A549 (cell line): ENCODE data around the gene HELT.
"Not testable (repeated sequence)": the region's sequence is repeated elsewhere in the genome, so short reads cannot be mapped to it uniquely, and the experiment has no call there.

ENCODE experiments used
- ATOH8 ChIP-seq: fragments of 250-450 bp; sonication (Bioruptor Pico); IDR thresholded peaks from 2 replicates; pipeline ENCODE4 v1.5.0; 2020; ENCODE audit warnings: low read depth, mild to moderate bottlenecking, moderate library complexity
- E2F6 ChIP-seq: IDR thresholded peaks from 2 replicates; pipeline ENCODE4 v1.6.1; 2012; ENCODE audit warnings: low read depth, borderline replicate concordance
- EP300 ChIP-seq, 2 experiments: fragments of >200 bp; sonication (Bioruptor Twin); formaldehyde crosslinking; IDR thresholded peaks; 2 replicates in 1 of 2; 3 replicates in 1 of 2; pipeline ENCODE4 v1.6.1; 2016 to 2017
- ESRRA ChIP-seq: fragments of 150-350 bp; IDR thresholded peaks from 2 replicates; pipeline ENCODE4 v1.6.1; 2014; ENCODE audit warnings: mild to moderate bottlenecking, low read length, borderline replicate concordance
- GATA3 ChIP-seq: IDR thresholded peaks from 2 replicates; pipeline ENCODE4 v1.6.1; 2012; ENCODE audit warnings: borderline replicate concordance
- HOXB13 ChIP-seq: fragments of 250-450 bp; sonication (Bioruptor Pico); IDR thresholded peaks from 2 replicates; pipeline ENCODE4 v1.5.0; 2020; ENCODE audit warnings: low read depth, mild to moderate bottlenecking, moderate library complexity
- JUN ChIP-seq, 2 experiments: fragments of >200 bp; sonication (Bioruptor Twin); formaldehyde crosslinking; IDR thresholded peaks; 2 replicates in 1 of 2; 3 replicates in 1 of 2; pipeline ENCODE4 v1.6.1; 2016 to 2017
- JUNB ChIP-seq: fragments of >200 bp; sonication (Bioruptor Twin); formaldehyde crosslinking; IDR thresholded peaks from 2 replicates; pipeline ENCODE4 v1.6.1; 2016
- NFE2L2 ChIP-seq: fragments of 150-350 bp; conservative IDR thresholded peaks from 2 replicates; pipeline ENCODE4 v1.6.1; 2014; ENCODE audit warnings: low read length
- POLR2A ChIP-seq: IDR thresholded peaks from 2 replicates; pipeline ENCODE4 v1.6.1; 2012; ENCODE audit warnings: mild to moderate bottlenecking, low read length
- TF ChIP-seq, protein P1 (sequence below): fragments of >200 bp; sonication (Bioruptor Twin); formaldehyde crosslinking; IDR thresholded peaks from 3 replicates; pipeline ENCODE4 v1.5.1; 2016
- TF ChIP-seq, protein P2 (sequence below): IDR thresholded peaks from 2 replicates; pipeline ENCODE4 v1.6.1; 2012
- TF ChIP-seq, protein P3 (sequence below): IDR thresholded peaks from 2 replicates; pipeline ENCODE4 v1.6.1; 2012

DNA sequence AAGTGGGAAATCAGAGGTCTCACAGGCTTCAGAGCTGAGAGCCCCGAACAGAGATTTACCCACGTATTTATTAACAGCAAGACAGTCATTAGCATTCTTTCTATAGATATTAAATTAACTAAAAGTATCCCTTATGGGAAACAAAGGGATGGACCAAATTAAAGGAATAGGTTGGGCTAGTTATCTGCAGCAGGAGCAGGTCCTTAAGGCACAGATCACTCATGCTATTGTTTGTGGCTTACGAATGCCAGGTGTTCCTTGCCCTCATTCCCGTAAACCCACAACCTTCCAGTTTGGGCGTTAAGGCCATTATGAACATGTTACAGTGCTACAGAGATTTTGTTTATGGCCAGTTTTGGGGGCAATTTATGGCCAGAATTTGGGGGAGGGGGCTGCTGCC lies 33.0 kb downstream of the HELT start:
- TF ChIP-seq GATA3; JUN (IDR thresholded peaks at IDR 0.05); JUNB; E2F6; EP300 (IDR thresholded peaks at IDR 0.05); ESRRA; NFE2L2; POLR2A; ATOH8 (CRISPR knock-in tag); HOXB13 (CRISPR knock-in tag): not testable (repeated sequence)
- TF ChIP-seq, protein P1, sequence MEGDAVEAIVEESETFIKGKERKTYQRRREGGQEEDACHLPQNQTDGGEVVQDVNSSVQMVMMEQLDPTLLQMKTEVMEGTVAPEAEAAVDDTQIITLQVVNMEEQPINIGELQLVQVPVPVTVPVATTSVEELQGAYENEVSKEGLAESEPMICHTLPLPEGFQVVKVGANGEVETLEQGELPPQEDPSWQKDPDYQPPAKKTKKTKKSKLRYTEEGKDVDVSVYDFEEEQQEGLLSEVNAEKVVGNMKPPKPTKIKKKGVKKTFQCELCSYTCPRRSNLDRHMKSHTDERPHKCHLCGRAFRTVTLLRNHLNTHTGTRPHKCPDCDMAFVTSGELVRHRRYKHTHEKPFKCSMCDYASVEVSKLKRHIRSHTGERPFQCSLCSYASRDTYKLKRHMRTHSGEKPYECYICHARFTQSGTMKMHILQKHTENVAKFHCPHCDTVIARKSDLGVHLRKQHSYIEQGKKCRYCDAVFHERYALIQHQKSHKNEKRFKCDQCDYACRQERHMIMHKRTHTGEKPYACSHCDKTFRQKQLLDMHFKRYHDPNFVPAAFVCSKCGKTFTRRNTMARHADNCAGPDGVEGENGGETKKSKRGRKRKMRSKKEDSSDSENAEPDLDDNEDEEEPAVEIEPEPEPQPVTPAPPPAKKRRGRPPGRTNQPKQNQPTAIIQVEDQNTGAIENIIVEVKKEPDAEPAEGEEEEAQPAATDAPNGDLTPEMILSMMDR, result not testable (repeated sequence)
- TF ChIP-seq, protein P2, sequence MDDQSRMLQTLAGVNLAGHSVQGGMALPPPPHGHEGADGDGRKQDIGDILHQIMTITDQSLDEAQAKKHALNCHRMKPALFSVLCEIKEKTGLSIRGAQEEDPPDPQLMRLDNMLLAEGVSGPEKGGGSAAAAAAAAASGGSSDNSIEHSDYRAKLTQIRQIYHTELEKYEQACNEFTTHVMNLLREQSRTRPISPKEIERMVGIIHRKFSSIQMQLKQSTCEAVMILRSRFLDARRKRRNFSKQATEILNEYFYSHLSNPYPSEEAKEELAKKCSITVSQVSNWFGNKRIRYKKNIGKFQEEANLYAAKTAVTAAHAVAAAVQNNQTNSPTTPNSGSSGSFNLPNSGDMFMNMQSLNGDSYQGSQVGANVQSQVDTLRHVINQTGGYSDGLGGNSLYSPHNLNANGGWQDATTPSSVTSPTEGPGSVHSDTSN, result not testable (repeated sequence)
- TF ChIP-seq, protein P3, sequence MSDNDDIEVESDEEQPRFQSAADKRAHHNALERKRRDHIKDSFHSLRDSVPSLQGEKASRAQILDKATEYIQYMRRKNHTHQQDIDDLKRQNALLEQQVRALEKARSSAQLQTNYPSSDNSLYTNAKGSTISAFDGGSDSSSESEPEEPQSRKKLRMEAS, result not testable (repeated sequence)
